H4 (cell line): ENCODE data around the gene DUSP22. TPM values are rescaled to one million over a fixed set of nuclear protein-coding genes. Genes with fewer than 3 reads are reported as not detected.
"Not testable (repeated sequence)": the region's sequence is repeated elsewhere in the genome, so short reads cannot be mapped to it uniquely, and the experiment has no call there.

ENCODE experiments used
- DNase-seq: peaks from one replicate; pipeline ENCODE4 v3.0.0-alpha.2; 2015; ENCODE audit warnings: low spot score
- total RNA-seq: library from RNA; depleted of rRNA; stranded (reverse); fragments of >200 nt; shearing (Covaris generic); gene quantifications from 2 replicates; pipeline ENCODE4 v1.2.3, GENCODE V29; 2014

DUSP22 gene
- total RNA-seq, 1 experiment from 2014 or later, result 8.9 TPM

- DNase-seq, result no peak
Measured at GRCh38 chr6:363291-363690, 71.0 kb downstream of the DUSP22 start.

DNA sequence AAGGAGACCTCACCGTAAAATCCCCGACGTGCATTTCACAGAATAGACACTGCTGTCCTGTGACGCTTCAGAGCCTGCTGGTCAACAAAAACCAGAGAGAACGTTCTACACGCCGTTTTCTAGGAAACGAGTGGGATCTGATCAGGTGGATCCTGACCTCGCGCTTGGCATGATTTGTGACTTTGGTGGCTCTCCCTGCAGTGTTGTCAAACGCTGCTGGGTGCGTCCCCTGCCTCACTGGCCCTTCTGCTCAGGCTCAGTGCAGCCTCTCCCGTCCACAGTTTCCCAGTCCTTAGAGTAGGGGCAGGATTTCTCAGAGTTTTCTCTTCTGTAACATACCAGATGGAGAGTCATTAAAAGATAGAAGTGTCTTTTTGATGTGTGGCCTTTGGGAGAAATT, 71.6 kb downstream of the DUSP22 start:
- no peak for DNase-seq

GRCh38 chr6:364609-365540, 72.6 kb downstream of the DUSP22 start:
- no peak for DNase-seq

GRCh38 chr6:365835-366234, 73.5 kb downstream of the DUSP22 start:
- DNase-seq, result no peak

GRCh38 chr6:366389-367297, 74.4 kb downstream of the DUSP22 start:
- no peak for DNase-seq

DNA sequence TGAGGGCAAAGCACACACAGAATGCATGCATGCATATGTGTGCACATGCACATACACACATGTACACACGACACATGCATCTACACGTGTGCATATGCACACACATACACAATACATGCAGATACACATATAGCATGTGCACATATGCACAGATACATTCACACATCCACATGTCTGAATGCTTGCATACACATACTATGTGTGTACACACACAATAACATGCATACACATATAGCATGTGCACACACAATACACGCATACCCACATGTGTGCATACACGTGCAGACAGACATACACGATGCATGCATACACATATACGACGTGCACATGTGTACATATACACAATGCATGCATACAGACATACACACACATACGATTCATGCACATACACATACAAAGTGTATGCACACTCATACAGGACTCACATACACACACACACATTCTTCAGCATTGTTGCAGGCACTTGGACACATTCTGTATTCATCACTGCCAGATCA, 75.1 kb downstream of the DUSP22 start:
- no peak for DNase-seq

DNA sequence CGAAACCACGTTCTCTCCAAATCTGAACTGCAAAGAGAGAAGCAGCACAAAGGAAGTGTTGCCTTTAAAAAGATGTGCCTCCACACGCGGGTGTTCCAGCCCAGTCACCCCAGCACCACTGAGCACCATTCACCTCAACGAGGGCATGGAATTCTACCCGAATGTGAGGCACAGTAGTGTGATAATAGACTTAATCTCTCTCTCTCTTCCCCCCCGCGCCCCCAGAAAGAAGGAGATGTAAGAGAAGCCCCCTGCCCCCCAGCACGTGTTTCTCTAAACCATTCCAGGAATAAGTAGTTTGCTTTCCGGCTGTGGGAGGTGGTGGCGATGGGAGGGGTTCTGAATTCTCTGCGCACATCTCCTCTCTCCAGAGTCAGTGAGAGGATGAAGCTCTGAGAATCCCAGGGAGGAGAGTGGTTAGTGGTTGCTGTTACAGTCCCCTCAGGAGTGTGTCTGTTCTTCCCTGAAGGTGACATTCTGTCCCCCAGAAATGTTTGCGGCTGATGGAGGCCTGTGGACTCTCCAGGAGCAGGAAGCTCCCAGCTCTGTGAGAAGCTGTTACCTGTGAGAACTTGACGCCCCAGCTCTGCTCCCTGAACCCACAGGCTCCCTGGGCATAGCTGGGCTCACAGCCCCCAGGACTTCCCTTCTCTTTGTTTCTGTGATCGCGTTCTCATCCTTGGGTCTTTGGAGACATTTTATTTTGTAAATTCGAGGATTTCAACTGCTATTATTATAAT, 75.8 kb downstream of the DUSP22 start:
- no peak for DNase-seq

- DNase-seq, result no peak
Measured at GRCh38 chr6:369559-370431, 77.5 kb downstream of the DUSP22 start.

DNA sequence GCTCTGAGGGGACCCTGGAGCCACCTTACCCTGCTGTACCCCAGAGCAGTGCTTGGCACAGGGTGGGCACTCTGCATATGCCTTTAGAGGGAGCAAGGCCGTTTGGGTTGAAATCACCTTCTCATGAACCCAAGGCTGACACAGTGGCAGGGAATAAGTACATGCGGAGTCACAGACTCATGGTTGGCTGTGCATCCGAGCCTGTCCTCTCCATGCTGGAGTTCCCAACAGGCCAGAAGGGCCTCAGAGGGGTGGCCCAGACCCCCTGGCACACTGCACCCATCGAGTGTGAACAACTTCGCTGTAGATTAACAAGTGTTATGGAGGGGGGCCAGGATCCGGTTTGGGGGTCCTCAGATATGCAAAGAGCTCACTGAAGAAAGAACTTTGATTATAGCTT, 78.3 kb downstream of the DUSP22 start:
- no peak for DNase-seq

DNA sequence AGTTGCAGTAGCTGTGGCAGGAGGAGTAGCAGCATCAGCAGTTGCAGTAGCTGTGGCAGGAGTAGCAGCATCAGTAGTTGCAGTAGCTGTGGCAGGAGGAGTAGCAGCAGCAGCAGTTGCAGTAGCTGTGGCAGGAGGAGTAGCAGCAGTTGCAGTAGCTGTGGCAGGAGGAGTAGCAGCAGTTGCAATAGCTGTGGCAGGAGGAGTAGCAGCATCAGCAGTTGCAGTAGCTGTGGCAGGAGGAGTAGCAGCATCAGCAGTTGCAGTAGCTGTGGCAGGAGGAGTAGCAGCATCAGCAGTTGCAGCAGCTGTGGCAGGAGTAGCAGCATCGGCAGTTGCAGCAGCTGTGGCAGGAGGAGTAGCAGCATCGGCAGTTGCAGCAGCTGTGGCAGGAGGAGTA, 79.6 kb downstream of the DUSP22 start:
- not testable (repeated sequence) for DNase-seq

DNA sequence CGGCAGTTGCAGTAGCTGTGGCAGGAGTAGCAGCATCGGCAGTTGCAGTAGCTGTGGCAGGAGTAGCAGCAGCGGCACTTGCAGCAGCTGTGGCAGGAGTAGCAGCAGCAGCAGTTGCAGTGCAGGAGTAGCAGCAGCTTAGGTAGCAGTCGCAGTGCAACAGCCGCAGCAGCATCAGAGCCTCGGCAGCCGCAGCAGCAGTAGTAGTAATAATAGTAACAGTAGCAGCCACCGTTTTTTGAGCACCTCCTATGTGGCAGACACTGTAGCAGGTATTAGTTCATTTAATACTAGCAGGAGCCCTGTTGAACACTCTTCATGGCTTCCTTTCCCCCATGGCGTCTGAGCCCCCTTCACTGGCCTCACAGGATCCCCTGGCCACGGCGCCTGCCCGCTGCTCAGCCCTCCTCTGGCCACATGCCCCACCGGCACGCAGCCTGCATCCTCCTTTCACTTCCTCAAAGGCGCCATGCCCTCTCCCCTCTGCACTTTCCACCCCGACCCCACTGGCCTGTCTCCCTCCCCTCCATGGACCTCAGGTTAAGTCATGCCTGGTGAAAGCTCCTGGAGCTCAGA, 80.1 kb downstream of the DUSP22 start:
- DNase-seq, result no peak

DNA sequence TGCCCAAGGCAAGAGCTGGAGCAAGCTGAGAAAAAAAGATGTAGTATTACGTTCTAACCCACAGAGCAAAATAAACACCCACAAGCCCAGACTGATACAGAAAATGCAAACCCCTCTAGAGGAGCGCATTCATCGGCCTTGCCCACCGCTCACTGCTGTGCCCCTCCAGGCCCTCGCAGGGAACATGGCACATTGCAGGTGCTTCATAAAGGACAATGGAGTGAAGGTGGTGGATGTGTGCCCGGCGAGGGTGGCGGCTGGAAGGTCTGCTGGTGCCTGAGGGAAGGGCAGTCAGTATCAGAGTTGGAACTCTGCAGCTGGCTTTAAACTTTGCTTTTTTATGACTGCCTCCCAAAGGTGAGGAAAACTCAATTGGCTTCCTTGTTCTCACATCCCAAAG, 80.7 kb downstream of the DUSP22 start:
- no peak for DNase-seq

GRCh38 chr6:373773-374724, 81.8 kb downstream of the DUSP22 start:
- no peak for DNase-seq

GRCh38 chr6:374956-375355, 82.7 kb downstream of the DUSP22 start:
- DNase-seq, result no peak

GRCh38 chr6:376827-377640, 84.7 kb downstream of the DUSP22 start:
- no peak for DNase-seq

DNA sequence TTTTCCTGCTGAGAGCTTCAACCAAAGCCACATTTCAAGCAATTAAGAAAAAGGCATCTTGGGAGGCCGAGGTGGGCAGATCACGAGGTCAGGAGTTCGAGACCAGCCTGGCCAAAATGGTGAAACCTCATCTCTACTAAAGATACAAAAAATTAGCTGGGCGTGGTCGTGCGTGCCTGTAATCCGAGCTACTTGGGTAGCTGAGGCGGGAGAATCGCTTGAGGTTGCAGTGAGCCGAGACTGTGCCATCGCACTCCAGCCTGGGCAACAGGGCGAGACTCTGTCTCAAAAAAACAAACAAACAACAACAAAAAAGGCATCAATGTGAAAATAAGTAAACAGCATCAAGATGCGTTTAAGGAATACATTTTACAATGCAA, 85.3 kb downstream of the DUSP22 start:
- DNase-seq, result not testable (repeated sequence)

- DNase-seq, result no peak
Measured at GRCh38 chr6:378090-378957, 86.0 kb downstream of the DUSP22 start.
